B cell (primary cell): Measurements from ENCODE around the gene GPR137B. TPM values are rescaled to one million over a fixed set of nuclear protein-coding genes. Genes with fewer than 3 reads are reported as not detected.

ENCODE experiments used
- ATAC-seq: fragments of 200-7000 bp; cut with Tn5 transposase; one replicate; pipeline ENCODE4 v1.10.0; 2021; ENCODE audit warnings: low read depth, mild to moderate bottlenecking, moderate number of reproducible peaks, moderate library complexity
- CTCF ChIA-PET: fragments of 350-600 bp; sonication (Branson Sonifier 250); formaldehyde crosslinking; loops from one replicate; lab custom pipeline; 2021; ENCODE audit warnings: antibody characterized with exemption, inconsistent platforms; lab: Charles Lee
- POLR2A ChIA-PET: fragments of 350-600 bp; sonication (Branson Sonifier 250); formaldehyde crosslinking; loops from one replicate; lab custom pipeline; 2021; ENCODE audit warnings: antibody characterized with exemption; lab: Charles Lee
- DNase-seq: peaks from one replicate; pipeline ENCODE4 v3.0.0; 2013
- H2AFZ ChIP-seq: 2 replicates; pipeline ENCODE4 v1.6.1; 2012; ENCODE audit warnings: mild to moderate bottlenecking, low read depth, low read length; ENCODE audit not compliant: insufficient read depth, poor library complexity, severe bottlenecking
- H3K27ac ChIP-seq, 2 donors: 1 replicate in 1 of 2; 2 replicates in 1 of 2; pipeline ENCODE4 v1.5.1; 2012 to 2013; ENCODE audit warnings: low read length in 2 of 2, mild to moderate bottlenecking in 2 of 2, moderate library complexity in 1 of 2
- H3K27me3 ChIP-seq, 4 experiments: fragments of 200-600 bp in 1 of 4; sonication (generic) in 1 of 4; replicated peaks in 1 of 4; 1 replicate in 2 of 4; 2 replicates in 2 of 4; pipeline versions ENCODE4 v1.6.1 to v1.7.0; 2013 to 2016; ENCODE audit warnings: low read length in 3 of 4, mild to moderate bottlenecking in 2 of 4, mixed read lengths in 1 of 4, moderate library complexity in 1 of 4; ENCODE audit not compliant: insufficient read depth in 4 of 4, control insufficient read depth in 3 of 4; ENCODE audit errors: control extremely low read depth in 1 of 4
- H3K36me3 ChIP-seq, 2 experiments: replicated peaks in 1 of 2; 1 replicate in 1 of 2; 2 replicates in 1 of 2; pipeline versions ENCODE4 v1.6.1 to v1.7.1; 2013; ENCODE audit warnings: low read length in 1 of 2; ENCODE audit not compliant: insufficient read depth in 2 of 2, control insufficient read depth in 1 of 2; ENCODE audit errors: control extremely low read depth in 1 of 2, extremely low read depth in 1 of 2
- H3K4me1 ChIP-seq, 2 donors: fragments of 200-600 bp in 1 of 2; sonication (generic) in 1 of 2; 1 replicate in 1 of 2; 2 replicates in 1 of 2; pipeline versions ENCODE4 v1.5.1 to v1.6.1; 2013 to 2017; ENCODE audit warnings: low read length in 2 of 2; ENCODE audit not compliant: control insufficient read depth in 2 of 2, insufficient read depth in 2 of 2
- H3K4me2 ChIP-seq: replicated peaks from 2 replicates; pipeline ENCODE3; 2012; ENCODE audit warnings: mild to moderate bottlenecking, low read depth, low read length; ENCODE audit not compliant: poor library complexity, severe bottlenecking
- H3K4me3 ChIP-seq, 5 experiments: fragments of 200-600 bp in 1 of 5; sonication (generic) in 1 of 5; 1 replicate in 3 of 5; 2 replicates in 2 of 5; pipeline versions ENCODE4 v1.5.1 to v1.7.0; 2011 to 2016; ENCODE audit warnings: low read length in 4 of 5, mild to moderate bottlenecking in 4 of 5, low read depth in 2 of 5, control low read depth in 1 of 5, moderate library complexity in 1 of 5; ENCODE audit not compliant: insufficient read depth in 1 of 5; ENCODE audit errors: control extremely low read depth in 1 of 5, extremely low read depth in 1 of 5
- H3K79me2 ChIP-seq: fragments of 200-600 bp; sonication (generic); one replicate; pipeline ENCODE4 v1.6.0; 2016; ENCODE audit warnings: low read length; ENCODE audit not compliant: control insufficient read depth, insufficient read depth
- H3K9ac ChIP-seq: fragments of 200-600 bp; sonication (generic); 2 replicates; pipeline ENCODE4 v1.6.1; 2017; ENCODE audit warnings: mild to moderate bottlenecking, low read length, moderate library complexity
- H3K9me3 ChIP-seq, 3 donors: one replicate each; pipeline versions ENCODE4 v1.6.1 to v1.7.1; 2013; ENCODE audit warnings: low read length in 2 of 3; ENCODE audit not compliant: control insufficient read depth in 2 of 3, insufficient read depth in 1 of 3; ENCODE audit errors: control extremely low read depth in 1 of 3
- H4K20me1 ChIP-seq: 2 replicates; pipeline ENCODE4 v1.6.0; 2012; ENCODE audit warnings: mild to moderate bottlenecking, low read length; ENCODE audit not compliant: insufficient read depth, control insufficient read depth, poor library complexity, severe bottlenecking
- H3K27ac Mint-ChIP-seq: one replicate; pipeline ENCODE4 v1.8.0; 2021; ENCODE audit warnings: mixed read lengths
- H3K27me3 Mint-ChIP-seq: one replicate; pipeline ENCODE4 v1.8.0; 2021; ENCODE audit warnings: mixed read lengths
- H3K4me1 Mint-ChIP-seq: one replicate; pipeline ENCODE4 v1.8.0; 2021; ENCODE audit warnings: mixed read lengths
- H3K4me3 Mint-ChIP-seq: one replicate; pipeline ENCODE4 v1.8.0; 2021; ENCODE audit warnings: mixed read lengths
- H3K9me3 Mint-ChIP-seq: one replicate; pipeline ENCODE4 v1.8.0; 2022; ENCODE audit warnings: mixed read lengths; ENCODE audit not compliant: insufficient read depth
- CTCF ChIP-seq: fragments of 200-600 bp; IDR thresholded peaks from one replicate; pipeline ENCODE4 v1.8.0; 2022; ENCODE audit warnings: antibody characterized with exemption, mild to moderate bottlenecking
- EZH2 ChIP-seq: IDR thresholded peaks from 2 replicates; pipeline ENCODE4 v1.6.1; 2012; ENCODE audit warnings: borderline replicate concordance, low read depth, mild to moderate bottlenecking, moderate library complexity, low read length; ENCODE audit not compliant: insufficient read depth, poor library complexity, severe bottlenecking
- WGBS: methylation state at CpG from one replicate; pipeline ENCODE4 v1.1.5; 2013; ENCODE audit warnings: missing lambda C conversion rate; ENCODE audit not compliant: insufficient coverage; 5-methylcytosine and 5-hydroxymethylcytosine counted together
- intact Hi-C: fragments of 100-400 bp; cut with micrococcal nuclease; formaldehyde crosslinking; loops from one replicate; pipeline ENCODE4 v1.10.0; 2022
- polyA plus RNA-seq: library from polyadenylated mRNA; depleted of rRNA; stranded (reverse); fragments of >200 nt; gene quantifications from 2 replicates; pipeline ENCODE4 v1.2.3, GENCODE V29; 2012
- total RNA-seq, 2 donors: library from RNA; stranded (reverse); fragments of 120-200 nt in 1 of 2; gene quantifications; 1 replicate in 1 of 2; 2 replicates in 1 of 2; pipeline versions ENCODE4 v1.2.3 to v1.2.4, GENCODE V29; 2013 to 2022

GPR137B gene
- total and polyA plus RNA-seq, 2 donors (not counting 1 experiment from before 2014, with no cell fraction given) = 1.5 to 11.8 TPM

GRCh38 chr1:236258114-236258622, 115.8 kb downstream of the GPR137B start:
- Mint-ChIP-seq H3K27me3 (no peaks in the 10 kb centered on the region), H3K4me1 (no peaks in the 10 kb centered on the region), H3K9me3 (peaks cover 14% of the 10 kb centered on the region), H3K4me3 (no peak overlapping the region), H3K27ac (no peak overlapping the region)
- ChIA-PET POLR2A (no interaction called here), CTCF (no interaction called here)
- Histone ChIP-seq H3K4me2 (no peak overlapping the region), H4K20me1 (peaks cover 10% of the 10 kb centered on the region), H3K4me1 (no peaks in the 10 kb centered on the region), H3K9me3 (peaks cover 3 to 34% (median 24%) of the 10 kb centered on the region in 3 donors), H3K27ac (no peak overlapping the region), H3K9ac (no peak overlapping the region), H3K27me3 (no peaks in the 10 kb centered on the region), H3K79me2 (peaks cover 30% of the 10 kb centered on the region), H3K4me3 (no peak overlapping the region), H3K36me3 (peaks cover 10 to 23% of the 10 kb centered on the region in 2 experiments), H2AFZ (no peak overlapping the region)
- no peak for ATAC-seq
- intact Hi-C loops = no loop called here
- 100% methylated on average over 1 of the region's 4 CpGs for WGBS
- no peak for TF ChIP-seq CTCF
- TF ChIP-seq EZH2 = no peak
- DNase-seq = no peak

Other genes with a start within 250 kb of the GPR137B start
- gene NID1, start 77.4 kb upstream of the GPR137B start, total RNA-seq = not detected in 2 replicates
- 0.04 and 0.06 TPM in 2 replicates for gene NID1, start 77.4 kb upstream of the GPR137B start, polyA plus RNA-seq
- 24.3 and 25.6 TPM in 2 replicates for gene ERO1B, start 139.4 kb downstream of the GPR137B start, total RNA-seq
- 5.1 and 10.1 TPM in 2 replicates for gene ERO1B, start 139.4 kb downstream of the GPR137B start, polyA plus RNA-seq